AG04449 (cell line): ENCODE measurements around the gene TMCC1.
"Not testable (repeated sequence)": the region's sequence is repeated elsewhere in the genome, so short reads cannot be mapped to it uniquely, and the experiment has no call there.

Experiments
- CTCF ChIA-PET: fragments of 350-600 bp; formaldehyde crosslinking; extraction: SDS; loops from one replicate; lab custom pipeline; 2021; ENCODE audit warnings: antibody characterized with exemption; lab: Yijun Ruan, JAX
- POLR2A ChIA-PET: fragments of 400-600, 350-600 bp; formaldehyde crosslinking; extraction: SDS; loops from one replicate; lab custom pipeline; 2020; ENCODE audit warnings: antibody characterized with exemption, inconsistent platforms; lab: Yijun Ruan, JAX
- DNase-seq: peaks from one replicate; pipeline ENCODE4 v3.0.0-alpha.2; 2010; ENCODE audit warnings: low read depth, low spot score
- H3K4me3 ChIP-seq: 2 replicates; pipeline ENCODE4 v1.5.1; 2011; ENCODE audit warnings: low read depth, mild to moderate bottlenecking, control low read depth, low read length
- CTCF ChIP-seq: IDR thresholded peaks from one replicate; pipeline ENCODE4 v1.5.1; 2011; ENCODE audit warnings: mild to moderate bottlenecking, moderate library complexity, low read length, control low read depth, inconsistent platforms; ENCODE audit not compliant: insufficient read depth; ENCODE audit errors: missing control alignments

The TMCC1 gene

GRCh38 chr3:129764090-129764489, 129.4 kb downstream of the TMCC1 start:
- H3K4me3 ChIP-seq, result no peak overlapping the region
- ChIA-PET POLR2A (no interaction called here), CTCF (no interaction called here)
- TF ChIP-seq CTCF, result no peak
- DNase-seq, result no peak

- POLR2A ChIA-PET, result no interaction called here
- H3K4me3 ChIP-seq, result no peak overlapping the region
- CTCF ChIA-PET, result no interaction called here
- no peak for TF ChIP-seq CTCF
- no peak for DNase-seq
These were observed 134.7 kb downstream of the TMCC1 start for GRCh38 chr3:129758785-129759320.

GRCh38 chr3:129758306-129758705, 135.2 kb downstream of the TMCC1 start:
- ChIA-PET POLR2A (no interaction called here), CTCF (no interaction called here)
- no peak overlapping the region for H3K4me3 ChIP-seq
- no peak for TF ChIP-seq CTCF
- no peak for DNase-seq

GRCh38 chr3:129756871-129757270, 136.6 kb downstream of the TMCC1 start:
- no peak for TF ChIP-seq CTCF
- peak; percentile 50 for DNase-seq
- ChIA-PET CTCF (no interaction called here), POLR2A (no interaction called here)
- no peak overlapping the region for H3K4me3 ChIP-seq

GRCh38 chr3:129751105-129751504, 142.4 kb downstream of the TMCC1 start:
- CTCF ChIA-PET, DNase-seq, POLR2A ChIA-PET: not testable (repeated sequence)

GRCh38 chr3:129749692-129750091, 143.8 kb downstream of the TMCC1 start:
- no peak for DNase-seq
- no peak overlapping the region for H3K4me3 ChIP-seq
- CTCF ChIA-PET, result interaction anchor here (1.2 kb wide), 1 partner anchor 193 kb away, joined by 3 read pairs; no protein-coding TSS in a partner anchor
- no peak for TF ChIP-seq CTCF
- POLR2A ChIA-PET, result no interaction called here

More at GRCh38 chr3:129751105-129751504, 142.4 kb downstream of the TMCC1 start:
- not testable (repeated sequence) for H3K4me3 ChIP-seq

- POLR2A ChIA-PET, result no interaction called here
- no peak for DNase-seq
- no peak overlapping the region for H3K4me3 ChIP-seq
- no peak for TF ChIP-seq CTCF
- CTCF ChIA-PET, result interaction anchor here (0.5 to 1.2 kb wide), 2 partner anchors 18 to 258 kb away, joined by 3 read pairs; no protein-coding TSS in a partner anchor
These were observed 145.5 kb downstream of the TMCC1 start for GRCh38 chr3:129747992-129748391.
